NCI-H460 (cell line): ENCODE data around the gene AK6. TPM values are rescaled to one million over a fixed set of nuclear protein-coding genes. Genes with fewer than 3 reads are reported as not detected.
"Not testable (repeated sequence)": the region's sequence is repeated elsewhere in the genome, so short reads cannot be mapped to it uniquely, and the experiment has no call there.

ENCODE experiments used
- DNase-seq: peaks from one replicate; pipeline ENCODE4 v3.0.0-alpha.2; 2016; ENCODE audit warnings: low read depth; ENCODE audit errors: extremely low read depth
- polyA plus RNA-seq: library from polyadenylated mRNA; depleted of rRNA; stranded (reverse); fragments of >200 nt; gene quantifications from 2 replicates; pipeline ENCODE4 v1.2.3, GENCODE V29; 2014; cell fraction: nucleus; rRNA removed
- total RNA-seq: library from RNA; depleted of rRNA; stranded (reverse); fragments of >200 nt; shearing (Covaris generic); gene quantifications from 2 replicates; pipeline ENCODE4 v1.2.3, GENCODE V29; 2014; rRNA removed

AK6 gene
- 73.3 and 75.9 TPM in 2 replicates for total RNA-seq
- 26.8 and 31.8 TPM in 2 replicates for polyA plus RNA-seq

DNA sequence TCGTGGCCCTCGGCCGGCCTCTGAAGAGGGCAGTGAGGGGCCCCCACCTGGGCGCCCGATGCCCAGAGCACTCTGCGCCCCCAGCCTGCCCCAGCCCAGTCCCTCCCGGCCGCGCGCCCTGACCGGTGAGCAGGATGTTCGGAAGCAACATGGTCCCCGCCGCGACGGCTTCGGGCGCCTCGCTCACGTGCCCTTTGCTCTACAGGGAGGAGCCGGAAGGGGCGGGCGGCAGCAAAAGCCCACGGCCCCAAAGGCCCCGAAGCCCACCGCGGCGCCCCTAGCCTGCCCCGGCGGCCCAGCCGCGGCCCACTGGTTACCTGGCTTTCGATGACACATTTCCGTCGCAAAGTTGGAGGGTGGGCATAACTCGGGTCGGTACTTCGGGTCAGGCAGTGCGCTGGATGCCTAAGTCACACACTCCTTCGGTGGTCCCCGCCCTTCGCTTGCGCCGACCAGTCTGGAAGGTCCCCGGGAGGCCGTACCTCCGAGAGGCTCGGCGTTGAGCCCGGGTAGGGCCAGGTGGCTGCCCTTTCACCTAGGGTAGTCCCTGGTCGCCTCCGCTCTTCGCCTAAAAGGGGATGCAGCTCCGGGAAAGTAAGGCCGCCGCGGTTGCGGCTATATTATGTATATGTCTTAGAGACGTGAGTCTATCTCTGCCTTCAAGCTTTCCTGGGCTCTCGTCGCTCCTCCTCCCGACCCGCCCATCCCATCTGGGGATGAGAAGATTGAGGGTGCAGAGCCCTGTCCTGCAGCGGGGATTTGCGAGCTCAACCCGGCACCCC lies at the start of gene AK6, which contains the start of the genes RAD17 and TAF9:
TSS of gene AK6 (minus strand) at position 181 of the 782 bp plus-strand sequence. CDS start at position 151, 30 bp downstream.
TSS of gene RAD17 (plus strand) at position 479 of the 782 bp plus-strand sequence. CDS start 2,391 bp downstream, outside the sequence.
TSS of gene TAF9 (minus strand) at position 181 of the 782 bp plus-strand sequence. CDS start 3,783 bp downstream, outside the sequence.
- DNase-seq, result peak; percentile 87

DNA sequence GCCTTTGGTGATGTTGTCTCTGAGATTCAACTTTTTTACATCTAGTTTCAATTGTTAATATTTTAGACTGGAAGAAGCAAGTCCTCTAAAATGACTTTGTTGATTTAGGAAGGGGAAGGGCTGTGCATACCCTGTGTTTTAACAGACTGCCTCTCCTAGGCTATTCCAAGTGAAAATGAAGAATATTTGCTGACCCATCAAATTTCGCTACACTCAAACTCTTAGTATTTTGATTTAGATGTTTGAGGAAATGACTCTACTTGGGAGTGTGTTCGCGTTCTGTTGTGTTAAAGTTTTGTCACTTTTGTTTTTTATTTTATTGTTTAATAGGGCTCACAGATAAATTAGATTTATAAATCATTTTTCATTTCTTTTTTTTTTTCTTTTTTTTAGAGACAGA lies 49.2 kb upstream of the AK6 start:
- DNase-seq, result no peak

DNA sequence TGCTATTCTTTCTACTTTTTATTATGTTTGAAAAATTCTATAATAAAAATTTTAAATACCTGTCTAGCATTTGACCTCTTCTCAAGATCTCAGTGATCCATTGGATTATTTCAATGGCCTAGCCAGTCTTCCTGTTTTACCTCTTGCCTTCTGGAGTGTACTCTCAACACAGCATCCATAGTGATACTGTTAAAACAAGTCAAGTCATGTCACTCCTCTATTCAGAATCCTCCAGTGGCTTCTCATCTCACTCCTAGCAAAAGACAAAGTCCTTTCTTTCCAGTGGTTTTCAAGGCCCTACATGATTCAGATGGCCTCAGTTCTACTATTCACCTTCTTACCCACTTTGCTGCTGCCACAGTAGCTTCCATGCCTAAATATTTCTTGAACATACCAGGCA lies 47.4 kb upstream of the AK6 start:
- DNase-seq, result no peak

GRCh38 chr5:69416180-69416579 lies 46.9 kb upstream of the AK6 start:
- no peak for DNase-seq

DNA sequence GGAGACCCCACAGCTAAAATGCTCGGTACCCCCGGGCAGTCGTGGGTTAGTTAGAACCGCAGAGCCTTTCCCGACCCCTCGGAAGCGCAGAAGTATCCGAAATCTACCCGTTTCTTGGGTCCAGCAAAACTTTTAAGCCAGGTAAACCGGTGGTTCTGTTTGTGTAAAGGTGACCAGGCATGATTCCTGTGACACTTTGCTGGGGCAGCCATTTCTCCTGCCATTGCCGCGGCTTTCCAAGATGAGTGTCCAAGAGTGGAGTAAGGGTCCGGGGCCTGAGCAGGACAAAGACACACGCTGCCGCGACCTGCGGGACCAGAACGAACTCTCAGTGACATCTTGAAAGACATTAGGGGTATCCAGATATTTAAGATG lies 46.3 kb upstream of the AK6 start:
- no peak for DNase-seq

- DNase-seq, result peak; percentile 76
Measured at GRCh38 chr5:69414885-69415583, 45.7 kb upstream of the AK6 start, which contains the start of gene MARVELD2. MARVELD2 (plus strand) TSS chr5:69415116; CDS start chr5:69419386, 4,270 bp downstream.

DNA sequence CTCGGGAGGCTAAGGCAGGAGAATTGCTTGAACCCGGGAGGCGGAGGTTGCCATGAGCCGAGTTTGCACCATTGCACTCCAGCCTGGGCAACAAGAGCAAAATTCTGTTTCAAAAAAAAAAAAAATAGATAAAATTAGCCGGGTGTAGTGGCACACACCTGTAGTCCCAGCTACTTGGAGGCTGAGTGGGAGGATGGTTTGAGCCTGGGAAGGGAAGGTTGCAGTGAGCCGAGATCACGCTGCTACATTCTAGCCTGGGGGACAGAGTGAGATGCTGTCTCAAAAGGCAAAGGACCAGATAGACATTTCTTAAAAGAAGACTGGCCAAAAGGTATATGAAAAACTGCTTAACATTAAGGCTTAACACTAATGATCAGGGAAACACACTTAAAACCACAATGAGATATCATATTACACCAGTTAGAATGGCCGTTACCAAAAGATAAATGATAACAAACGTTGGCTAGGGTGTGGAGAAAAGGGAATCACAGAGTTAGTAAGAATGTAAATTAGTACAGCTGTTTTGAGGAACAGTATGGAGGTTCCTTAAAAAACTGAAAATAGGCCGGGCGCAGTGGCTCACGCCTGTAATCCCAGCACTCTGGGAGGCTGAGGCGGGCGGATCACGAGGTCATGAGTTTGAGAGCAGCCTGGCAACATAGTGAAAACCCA lies 35.5 kb upstream of the AK6 start:
- DNase-seq, result no peak

DNA sequence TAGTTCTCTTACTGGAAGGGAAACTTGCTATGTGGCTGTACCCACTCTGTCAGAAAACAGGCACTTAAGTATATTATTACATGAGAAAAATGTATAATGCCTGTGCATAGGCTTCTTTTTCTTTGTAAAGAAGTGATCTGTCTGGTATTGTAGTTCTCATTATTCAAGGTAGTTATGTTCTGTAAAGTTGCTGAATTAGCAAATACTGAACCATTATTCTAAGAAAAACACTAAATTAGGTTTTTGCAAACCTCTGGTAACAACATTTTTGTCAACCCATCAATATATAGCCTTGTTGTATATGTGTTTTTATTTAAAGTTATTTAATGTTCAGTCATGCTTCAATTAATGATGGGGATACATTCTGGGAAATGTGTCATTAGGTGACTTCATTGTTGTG lies 9.1 kb upstream of the AK6 start:
- no peak for DNase-seq

GRCh38 chr5:69374911-69375446 lies 5.7 kb upstream of the AK6 start:
- DNase-seq, result no peak

DNA sequence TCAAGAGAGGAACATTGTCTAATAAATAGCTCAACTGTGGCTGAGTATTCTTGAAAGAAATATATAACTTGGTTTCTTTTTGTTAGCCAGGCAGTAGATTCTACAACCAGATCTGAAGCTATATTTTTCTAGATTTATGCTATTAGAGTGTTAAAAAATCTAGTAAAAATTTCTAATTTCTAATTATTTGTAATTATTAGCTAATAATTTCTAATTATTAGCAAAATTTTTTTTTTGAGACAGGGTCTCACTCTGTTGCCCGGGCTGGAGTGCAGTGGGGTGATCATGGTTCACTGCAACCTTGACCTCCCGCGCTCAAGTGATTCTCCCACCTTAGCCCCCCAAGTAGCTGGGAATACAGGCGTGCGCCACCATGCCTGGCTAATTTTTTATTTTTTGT lies 3.1 kb upstream of the AK6 start:
- DNase-seq, result no peak

GRCh38 chr5:69370335-69370734 lies 1.0 kb upstream of the AK6 start:
- not testable (repeated sequence) for DNase-seq

DNA sequence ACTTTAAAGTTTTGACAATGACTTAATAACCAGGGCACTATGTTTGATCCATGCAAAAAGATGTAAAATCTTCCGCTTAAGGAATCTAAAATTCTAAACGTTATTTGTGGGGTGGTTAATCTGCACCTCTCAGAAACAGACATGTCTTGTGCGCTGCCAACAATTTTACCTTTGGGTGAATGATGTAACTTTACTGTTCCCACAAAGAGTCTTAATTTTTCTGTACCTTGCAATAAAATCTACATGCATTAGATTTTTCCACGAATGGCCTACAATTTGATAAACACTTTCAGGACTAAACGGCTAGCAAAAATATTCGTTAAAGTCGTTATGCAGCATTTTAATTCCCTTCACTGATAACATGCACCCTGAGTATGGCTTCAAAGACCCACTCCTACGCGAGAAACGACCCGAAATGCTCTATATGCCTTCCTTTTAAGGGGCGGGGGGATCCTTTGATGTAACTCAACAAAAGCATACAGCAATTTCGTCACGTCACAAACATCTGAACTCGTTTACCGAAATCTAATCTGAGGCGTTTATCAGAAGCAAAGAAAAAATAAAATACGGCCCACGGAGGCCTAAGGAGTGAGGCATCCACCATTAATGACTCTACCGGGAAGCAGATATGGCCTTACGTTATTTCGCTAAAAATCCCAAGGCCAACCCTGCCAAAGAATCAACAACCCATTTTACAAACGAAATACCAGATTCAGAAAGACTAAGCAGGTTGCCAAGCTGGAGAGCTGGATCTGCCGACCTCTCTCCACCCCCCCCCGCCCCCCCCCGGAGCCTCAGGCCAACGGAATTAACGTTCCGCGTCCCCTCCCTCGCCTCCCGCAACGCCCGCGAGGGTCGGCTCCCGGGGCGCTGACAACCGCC lies 621 bp downstream of the AK6 start:
- no peak for DNase-seq

DNA sequence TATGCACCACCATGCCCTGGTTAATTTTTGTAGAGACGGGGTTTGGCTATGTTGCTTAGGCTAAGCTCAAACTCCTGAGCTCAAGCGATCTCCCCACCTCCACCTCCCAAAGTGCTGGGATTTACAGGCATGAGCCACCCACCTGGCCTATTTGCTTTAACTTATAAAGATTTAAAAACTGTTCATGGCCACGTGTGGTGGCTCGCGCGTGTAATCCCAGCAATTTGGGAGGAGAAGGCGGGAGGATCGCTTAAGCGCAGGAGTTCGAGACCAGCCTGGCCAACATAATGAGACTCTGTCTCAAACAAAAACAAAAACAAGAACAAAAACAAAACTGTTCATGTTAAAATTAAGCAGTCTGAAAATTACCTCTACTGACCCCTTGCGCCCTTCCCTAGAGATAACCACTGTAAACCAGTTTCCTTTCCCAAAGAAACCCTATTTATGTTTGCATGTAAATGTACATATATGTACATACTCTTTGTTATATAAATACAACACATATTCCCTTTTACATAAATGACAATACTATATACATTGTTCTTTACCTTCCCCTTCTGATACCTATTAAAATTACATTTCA lies 1.5 kb downstream of the AK6 start:
- DNase-seq, result no peak

DNA sequence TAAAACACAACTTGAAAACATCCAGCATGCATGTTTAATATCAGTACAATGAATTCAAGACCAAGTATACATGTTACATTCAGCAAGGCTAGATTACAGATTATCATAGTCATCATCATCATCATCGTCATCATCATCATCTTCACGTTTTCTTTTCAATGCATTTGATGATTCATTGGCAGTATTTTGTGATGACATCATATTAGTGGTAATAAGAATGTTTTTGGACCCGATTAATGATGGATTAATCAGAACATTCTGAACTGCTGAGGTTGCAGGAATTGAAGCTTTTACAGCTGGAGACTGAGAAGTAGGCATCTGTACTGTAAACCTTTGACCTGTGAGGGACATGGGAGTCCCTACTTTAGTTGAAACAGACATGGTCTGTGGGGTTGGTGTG lies 4.5 kb downstream of the AK6 start:
- DNase-seq, result no peak

DNA sequence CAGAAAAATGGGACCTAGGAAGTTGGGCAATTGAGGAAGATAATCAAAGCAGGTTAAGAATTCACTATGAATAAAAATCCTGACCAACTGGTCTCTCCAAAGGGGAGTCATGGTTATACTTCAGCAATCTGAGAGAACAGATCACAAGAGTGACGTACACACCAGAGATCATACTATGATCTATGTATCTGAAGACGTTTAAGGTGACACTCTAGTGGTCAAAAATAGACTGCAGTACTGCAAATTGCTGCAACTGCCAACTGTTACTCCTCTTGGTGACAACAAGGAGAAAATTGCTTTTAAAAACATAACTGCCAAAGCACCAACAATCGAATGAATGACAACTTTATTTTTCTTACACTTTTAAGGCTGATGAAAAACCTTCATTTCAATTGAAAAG lies 4.9 kb downstream of the AK6 start:
- DNase-seq, result no peak

- no peak for DNase-seq
Measured at GRCh38 chr5:69360442-69360841, 8.9 kb downstream of the AK6 start.

DNA sequence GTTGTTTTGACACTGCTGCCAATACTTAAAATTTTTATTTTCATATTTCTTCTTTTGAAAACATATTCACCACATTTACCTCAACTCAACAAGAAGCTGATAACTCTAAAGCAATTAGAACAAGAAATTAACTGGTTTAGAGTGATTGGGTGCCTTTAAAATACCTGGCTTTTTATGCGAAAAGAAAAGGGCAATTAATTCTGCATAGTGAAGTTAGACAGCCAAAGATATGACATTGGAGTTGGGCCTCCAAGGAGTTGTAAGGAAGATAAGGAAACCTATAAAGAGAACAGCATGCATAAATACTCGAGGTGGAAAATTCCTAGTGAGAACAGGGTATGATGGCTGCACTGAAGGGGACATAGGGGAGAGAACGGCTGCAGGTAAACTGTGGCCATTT lies 9.6 kb downstream of the AK6 start:
- DNase-seq, result no peak

DNA sequence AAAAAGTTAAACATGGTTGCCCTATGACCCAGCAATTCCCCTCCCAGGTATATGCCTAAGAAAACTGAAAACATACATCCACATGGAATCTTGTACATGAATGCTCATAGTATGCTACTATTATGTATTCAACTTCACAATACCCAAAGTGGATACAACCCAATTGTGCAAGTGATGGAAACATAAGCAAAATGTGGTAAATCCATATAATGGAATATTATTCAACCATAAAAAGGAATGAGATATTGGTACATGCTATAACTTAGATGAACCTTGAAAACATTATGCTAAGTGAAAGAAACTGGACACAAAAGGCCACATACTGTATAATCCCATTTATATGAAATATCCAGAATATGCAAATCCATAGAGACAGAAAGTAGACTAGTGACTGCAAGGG lies 18.7 kb downstream of the AK6 start:
- no peak for DNase-seq

- DNase-seq, result no peak
Measured at GRCh38 chr5:69343083-69343482, 26.2 kb downstream of the AK6 start.
